ENCODE measurements around the gene B3GALT6. TPM values are rescaled to one million over a fixed set of nuclear protein-coding genes. Genes with fewer than 3 reads are reported as not detected.
"Not testable (repeated sequence)": the region's sequence is repeated elsewhere in the genome, so short reads cannot be mapped to it uniquely, and the experiment has no call there.

B3GALT6 gene
- 10.9 TPM for total RNA-seq

GRCh38 chr1:1232208-1232795, at the start of gene B3GALT6:
B3GALT6 (plus strand) TSS chr1:1232237; CDS start chr1:1232279, 42 bp downstream.
- intact Hi-C loops (cut with DNase I): no loop called here
- DNase-seq (ENCODE audit: low spot score) (peak; percentile 74), ATAC-seq (no peak)

GRCh38 chr1:1182491-1183220, 49.4 kb upstream of the B3GALT6 start:
- intact Hi-C loops (cut with DNase I): no loop called here
- ATAC-seq (no peak), DNase-seq (ENCODE audit: low spot score) (no peak)

DNA sequence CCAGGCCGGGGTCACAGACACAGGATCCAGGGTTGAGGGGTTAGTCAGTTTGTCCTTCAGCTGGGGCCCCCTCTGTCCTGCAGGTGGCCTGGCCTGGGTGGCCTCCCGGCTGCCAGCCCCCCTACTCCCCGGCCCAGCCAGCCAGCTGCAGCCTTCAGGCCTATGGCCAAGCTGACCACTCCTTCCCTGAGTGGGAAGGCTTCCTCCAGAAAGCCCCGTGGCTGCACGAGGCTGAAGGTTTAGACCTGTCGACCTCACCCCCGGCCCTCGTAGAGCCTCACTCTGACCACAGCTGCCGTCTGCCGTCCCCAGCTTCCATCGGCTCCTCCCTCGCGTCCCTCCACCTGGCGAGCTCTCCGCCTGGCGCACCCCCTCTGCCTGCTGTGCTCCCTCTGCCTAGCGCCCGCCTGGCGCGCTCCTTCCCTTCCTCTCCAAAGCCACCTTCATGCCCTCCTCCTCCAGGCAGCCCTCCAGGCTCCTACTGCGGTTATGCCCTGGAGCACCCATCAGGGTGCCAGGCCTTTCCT, 48.8 kb upstream of the B3GALT6 start:
- ATAC-seq (no peak), DNase-seq (ENCODE audit: low spot score) (no peak)
- intact Hi-C loops (cut with DNase I): no loop called here

GRCh38 chr1:1183833-1184775, 47.9 kb upstream of the B3GALT6 start:
- DNase-seq (ENCODE audit: low spot score): no peak
- intact Hi-C loops (cut with DNase I): no loop called here
- ATAC-seq: no peak

DNA sequence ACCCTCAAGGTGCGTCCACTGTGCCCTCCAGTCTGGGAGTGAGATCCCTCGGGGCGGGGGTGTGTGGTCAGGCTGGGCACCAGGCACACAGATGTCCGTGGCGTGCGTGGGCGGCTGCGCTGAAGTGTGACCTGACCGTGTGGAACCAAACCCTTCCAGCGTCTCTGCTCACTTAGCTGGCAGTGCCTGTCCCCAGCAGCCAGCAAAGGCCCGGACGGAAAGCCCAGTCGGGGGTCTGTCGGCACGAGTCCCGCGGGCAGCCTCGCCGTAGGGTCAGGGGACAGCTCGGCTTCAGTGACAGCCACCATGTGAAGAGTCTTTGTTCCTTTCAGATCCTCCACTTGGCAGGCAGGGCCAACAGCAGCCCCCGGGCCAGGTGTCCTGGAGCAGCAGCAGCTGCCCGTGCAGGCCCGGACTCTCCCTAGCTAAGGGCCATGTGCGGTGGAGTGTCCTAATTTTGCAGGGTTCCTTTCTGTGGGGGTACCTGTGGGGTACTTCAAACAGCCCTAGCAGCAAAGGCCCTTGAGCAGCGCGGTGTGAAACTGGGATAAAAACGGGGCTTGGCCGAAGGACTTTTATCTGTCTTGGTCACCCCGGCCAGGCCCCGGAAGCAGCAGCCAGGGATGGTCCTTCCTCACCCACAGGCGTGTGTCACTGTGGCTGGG, 46.8 kb upstream of the B3GALT6 start:
- DNase-seq (ENCODE audit: low spot score): no peak
- intact Hi-C loops (cut with DNase I): no loop called here
- ATAC-seq: no peak

DNA sequence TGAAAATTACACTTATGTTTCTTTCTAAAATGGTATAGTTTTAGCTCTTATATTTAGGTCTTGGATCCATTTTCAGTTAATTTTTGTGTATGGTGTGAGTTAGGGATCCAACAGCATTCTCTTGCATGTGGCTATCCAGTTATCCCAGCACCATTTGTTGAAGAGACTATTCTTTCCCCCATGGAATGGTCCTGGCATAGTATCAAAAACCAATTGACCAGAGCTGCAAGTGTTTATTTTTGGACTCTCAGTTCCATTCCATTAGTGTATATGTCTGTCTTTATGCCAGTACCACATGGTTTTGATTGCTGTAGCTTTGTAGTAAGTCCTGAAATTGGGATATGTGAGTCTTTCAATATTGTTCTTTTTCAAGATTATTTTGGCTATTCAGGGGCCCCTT, 44.1 kb upstream of the B3GALT6 start:
- ATAC-seq (no peak), DNase-seq (ENCODE audit: low spot score) (no peak)
- intact Hi-C loops (cut with DNase I): no loop called here

GRCh38 chr1:1189111-1189510, 42.9 kb upstream of the B3GALT6 start:
- no peak for DNase-seq (ENCODE audit: low spot score)
- no peak for ATAC-seq
- intact Hi-C loops (cut with DNase I): no loop called here

- intact Hi-C loops (cut with DNase I): no loop called here
- DNase-seq (ENCODE audit: low spot score): no peak
- ATAC-seq: no peak
Observed at GRCh38 chr1:1191734-1192133, 40.3 kb upstream of the B3GALT6 start.

- no peak for ATAC-seq
- intact Hi-C loops (cut with DNase I): no loop called here
- no peak for DNase-seq (ENCODE audit: low spot score)
Observed at GRCh38 chr1:1194723-1195122, 37.3 kb upstream of the B3GALT6 start.

DNA sequence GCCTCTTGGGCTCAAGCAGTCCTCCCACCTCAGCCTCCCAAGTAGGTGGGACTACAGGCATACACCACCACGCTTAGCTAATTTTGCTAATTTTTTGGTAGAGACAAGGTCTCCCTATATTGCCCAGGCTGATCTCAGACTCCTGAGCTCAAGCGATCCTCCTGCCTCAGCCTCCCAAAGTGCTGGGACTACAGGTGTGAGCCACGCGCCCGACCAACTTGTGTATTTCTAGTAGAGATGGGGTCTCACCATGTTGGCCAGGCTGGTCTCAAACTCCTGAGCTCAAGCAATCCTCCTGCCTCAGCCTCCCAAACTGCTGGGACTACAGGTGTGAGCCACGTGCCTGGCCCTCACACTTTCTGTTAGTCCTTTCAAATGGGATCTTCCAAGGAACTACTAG, 36.3 kb upstream of the B3GALT6 start:
- ATAC-seq; DNase-seq (ENCODE audit: low spot score); intact Hi-C loops (cut with DNase I): not testable (repeated sequence)

DNA sequence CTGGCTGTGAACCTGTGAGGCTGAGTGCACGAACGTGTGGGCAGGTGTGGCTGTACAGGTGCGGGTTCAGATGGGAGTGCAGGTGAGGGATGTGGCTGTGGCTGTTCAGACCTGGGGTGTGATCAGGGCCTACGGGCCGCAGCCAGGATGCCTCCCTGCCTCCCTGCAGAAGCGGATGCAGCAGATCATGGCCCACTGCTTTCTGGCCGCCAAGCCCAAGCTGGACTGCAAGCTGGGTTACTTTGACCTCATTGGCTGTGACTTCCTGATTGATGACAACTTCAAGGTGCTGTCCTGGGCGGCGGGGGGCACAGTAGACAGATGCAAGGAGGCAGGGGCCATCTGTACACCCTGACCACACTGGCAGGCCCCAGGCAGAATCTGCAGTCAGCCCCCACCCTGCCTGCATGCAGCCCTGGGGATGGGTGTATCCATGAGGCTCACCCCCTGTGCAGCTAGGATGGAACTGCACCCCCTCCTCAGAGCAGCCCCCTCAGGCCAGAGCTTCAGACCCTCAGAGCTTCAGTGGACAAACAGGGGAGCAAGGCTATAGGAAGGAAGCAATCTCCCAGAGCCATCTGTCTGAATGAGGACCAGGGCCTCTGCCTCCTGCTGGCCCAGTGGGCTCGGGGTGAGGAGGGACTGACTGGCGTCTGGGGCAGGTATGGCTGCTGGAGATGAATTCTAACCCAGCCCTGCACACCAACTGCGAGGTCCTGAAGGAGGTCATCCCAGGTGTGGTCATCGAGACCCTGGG, 35.4 kb upstream of the B3GALT6 start:
- DNase-seq (ENCODE audit: low spot score) (no peak), ATAC-seq (no peak)
- intact Hi-C loops (cut with DNase I): no loop called here

GRCh38 chr1:1197188-1197500, 34.9 kb upstream of the B3GALT6 start:
- ATAC-seq (no peak), DNase-seq (ENCODE audit: low spot score) (no peak)
- intact Hi-C loops (cut with DNase I): no loop called here

- no peak for DNase-seq (ENCODE audit: low spot score)
- intact Hi-C loops (cut with DNase I): no loop called here
- ATAC-seq: no peak
Observed at GRCh38 chr1:1197551-1198422, 34.2 kb upstream of the B3GALT6 start.

DNA sequence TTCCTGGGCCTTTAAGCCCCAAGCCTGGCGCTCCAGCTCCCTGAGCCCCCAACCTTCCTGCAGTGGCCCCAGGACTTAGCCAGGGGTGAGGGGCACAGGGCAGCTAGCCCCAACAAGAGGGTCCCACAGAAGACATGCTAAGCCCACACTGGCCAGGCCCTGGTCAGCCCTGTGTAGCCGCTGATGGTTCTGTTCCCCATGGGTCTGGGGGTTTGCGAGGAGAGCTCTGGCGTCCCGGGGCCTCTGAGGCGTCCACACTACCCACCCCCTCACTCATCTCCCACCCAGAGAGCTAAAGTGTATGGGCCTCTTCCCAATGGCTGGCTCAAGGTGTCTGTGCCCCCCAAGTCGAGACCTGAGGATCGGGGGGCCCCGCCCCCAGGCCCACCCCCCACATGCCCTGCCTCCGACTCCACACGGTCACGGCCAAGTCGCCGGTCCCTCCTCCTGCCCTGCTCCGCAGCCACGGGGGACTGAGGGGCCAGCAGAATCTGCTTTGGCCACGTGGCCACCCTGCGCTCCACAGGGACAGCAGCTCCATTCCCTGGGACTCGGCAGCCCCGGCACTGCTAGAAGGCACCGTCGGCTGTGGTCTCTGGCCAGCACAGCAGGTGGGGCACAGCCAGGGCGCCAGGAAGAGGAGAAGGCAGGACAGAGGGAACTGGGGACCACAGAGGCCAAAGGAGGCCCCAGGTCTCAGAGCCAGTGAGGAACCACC, 33.5 kb upstream of the B3GALT6 start:
- no peak for DNase-seq (ENCODE audit: low spot score)
- intact Hi-C loops (cut with DNase I): no loop called here
- ATAC-seq: no peak

- intact Hi-C loops (cut with DNase I): no loop called here
- ATAC-seq (no peak), DNase-seq (ENCODE audit: low spot score) (no peak)
Observed at GRCh38 chr1:1199141-1199960, 32.7 kb upstream of the B3GALT6 start.
